Suppressor macrophage treated with lipopolysaccharide for 4 hours (primary cell): Measurements from ENCODE around the gene ACSM5.
"Not testable (repeated sequence)": the region's sequence is repeated elsewhere in the genome, so short reads cannot be mapped to it uniquely, and the experiment has no call there.

ENCODE experiments used
- DNase-seq: peaks from one replicate; pipeline ENCODE4 v3.0.0-alpha.2; 2020

ACSM5 gene

GRCh38 chr16:20401066-20401465 lies 8.3 kb upstream of the ACSM5 start:
- DNase-seq, result no peak

- DNase-seq, result no peak
Measured at GRCh38 chr16:20401475-20402016, 7.8 kb upstream of the ACSM5 start.

DNA sequence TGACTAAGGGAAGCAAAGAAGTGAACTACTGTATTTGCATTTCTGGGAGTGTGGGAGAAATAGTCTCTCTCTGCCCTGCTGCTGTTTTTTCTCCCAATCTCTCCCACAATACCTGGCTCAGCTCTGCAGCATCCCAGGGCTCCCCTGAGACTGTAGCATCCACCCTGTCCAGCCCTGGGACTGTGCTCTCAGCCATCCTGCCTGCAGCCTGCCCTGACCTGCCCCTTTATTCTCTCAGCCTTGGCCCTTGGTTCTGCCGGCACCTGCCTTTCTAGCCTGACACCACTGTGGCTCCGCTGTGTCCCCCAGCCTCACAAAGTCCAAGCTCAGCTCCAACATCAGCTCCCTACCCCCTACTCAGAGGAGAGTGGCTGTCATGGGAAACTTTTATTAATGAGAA lies 6.7 kb upstream of the ACSM5 start:
- no peak for DNase-seq

DNA sequence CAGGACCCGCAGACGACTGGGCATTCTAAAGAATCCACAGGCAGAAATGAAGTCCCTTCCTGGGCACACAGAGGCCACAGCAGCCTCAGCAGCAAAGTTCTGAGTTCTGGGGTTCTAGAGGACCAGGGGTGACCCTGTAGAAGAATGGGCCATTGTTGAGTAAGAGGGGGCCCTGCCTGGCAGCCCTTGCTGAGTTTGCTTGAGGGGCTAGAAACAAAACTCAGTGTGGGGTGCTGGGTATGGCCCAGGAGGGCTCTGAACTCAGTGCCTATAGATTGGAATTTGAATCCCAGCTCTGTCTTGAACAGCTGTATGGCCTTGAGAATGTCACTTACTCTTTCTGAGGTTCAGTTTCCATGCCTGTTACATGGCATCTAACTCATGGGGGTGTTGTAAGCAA lies 4.7 kb upstream of the ACSM5 start, which contains the start of gene PDILT:
PDILT (minus strand) TSS at position 101 of the 400 bp plus-strand sequence. CDS start 5,437 bp downstream, outside the sequence.
- no peak for DNase-seq

DNA sequence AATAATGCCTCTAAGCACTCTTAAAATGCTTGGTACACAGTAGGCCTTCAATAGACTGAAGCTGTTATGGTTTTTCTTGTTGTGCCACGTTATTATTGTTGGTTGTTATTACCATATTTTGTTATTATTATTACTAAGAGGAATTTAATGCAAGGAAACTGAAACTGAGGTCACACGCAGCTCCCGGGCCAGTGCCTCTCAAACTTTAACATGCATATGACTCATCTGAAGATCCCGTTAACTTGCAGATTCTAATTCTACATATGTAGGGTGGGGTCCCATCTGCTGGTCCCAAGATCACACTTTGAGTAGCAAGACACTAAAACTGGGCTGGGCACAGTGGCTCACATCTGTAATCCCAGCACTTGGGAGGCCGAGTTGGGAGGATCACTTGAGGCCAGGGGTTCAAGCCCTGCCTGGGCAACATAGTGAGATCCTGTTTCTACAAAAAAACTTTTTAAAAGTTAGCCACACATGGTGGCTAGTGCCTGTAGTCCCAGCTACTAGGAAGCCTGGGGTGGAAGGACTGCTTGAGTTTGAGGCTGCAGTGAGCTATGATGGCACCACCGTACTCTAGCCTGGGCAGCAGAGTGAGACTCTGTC lies 888 bp downstream of the ACSM5 start:
- DNase-seq, result peak; percentile 90

DNA sequence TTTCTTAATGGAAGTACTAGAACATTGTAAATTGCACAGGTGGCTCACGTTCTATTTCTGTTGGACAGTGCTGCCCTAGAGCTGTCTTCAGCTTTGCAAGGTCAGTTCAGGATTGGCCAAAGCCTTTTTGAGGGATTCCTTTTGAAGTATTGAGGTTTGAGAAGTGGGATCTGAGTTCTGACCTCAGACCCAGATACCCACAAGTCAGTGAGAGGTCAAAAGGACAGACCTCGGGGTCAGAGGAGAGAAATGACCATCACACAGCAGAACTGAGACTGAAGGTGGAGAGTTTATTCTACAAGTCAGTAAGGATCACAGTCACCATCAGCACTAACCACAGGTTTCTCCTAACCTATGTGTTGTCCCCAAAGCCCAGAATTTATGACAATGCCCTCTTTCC lies 1.7 kb downstream of the ACSM5 start:
- no peak for DNase-seq

- no peak for DNase-seq
Measured at GRCh38 chr16:20415541-20415940, 6.2 kb downstream of the ACSM5 start.

GRCh38 chr16:20419093-20419492 lies 9.8 kb downstream of the ACSM5 start:
- not testable (repeated sequence) for DNase-seq

- DNase-seq, result not testable (repeated sequence)
Measured at GRCh38 chr16:20421748-20422147, 12.4 kb downstream of the ACSM5 start.

DNA sequence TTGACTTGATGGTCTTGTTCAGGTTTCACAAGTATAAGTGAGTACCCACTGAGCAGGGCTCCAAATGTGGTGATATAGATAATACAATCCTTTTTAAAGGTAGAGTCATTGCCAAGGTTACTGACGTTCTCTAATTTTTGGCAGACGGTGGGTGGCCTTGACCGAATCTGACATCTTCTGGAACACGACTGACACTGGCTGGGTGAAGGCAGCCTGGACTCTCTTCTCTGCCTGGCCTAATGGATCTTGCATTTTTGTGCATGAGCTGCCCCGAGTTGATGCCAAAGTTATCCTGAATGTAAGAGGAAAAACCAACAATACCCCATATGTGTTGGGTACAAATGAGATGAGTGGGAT lies 14.4 kb downstream of the ACSM5 start:
- DNase-seq, result not testable (repeated sequence)

- no peak for DNase-seq
Measured at GRCh38 chr16:20424129-20424866, 15.0 kb downstream of the ACSM5 start.

- DNase-seq, result not testable (repeated sequence)
Measured at GRCh38 chr16:20427401-20427797, 18.1 kb downstream of the ACSM5 start.

- not testable (repeated sequence) for DNase-seq
Measured at GRCh38 chr16:20429499-20429898, 20.2 kb downstream of the ACSM5 start.

DNA sequence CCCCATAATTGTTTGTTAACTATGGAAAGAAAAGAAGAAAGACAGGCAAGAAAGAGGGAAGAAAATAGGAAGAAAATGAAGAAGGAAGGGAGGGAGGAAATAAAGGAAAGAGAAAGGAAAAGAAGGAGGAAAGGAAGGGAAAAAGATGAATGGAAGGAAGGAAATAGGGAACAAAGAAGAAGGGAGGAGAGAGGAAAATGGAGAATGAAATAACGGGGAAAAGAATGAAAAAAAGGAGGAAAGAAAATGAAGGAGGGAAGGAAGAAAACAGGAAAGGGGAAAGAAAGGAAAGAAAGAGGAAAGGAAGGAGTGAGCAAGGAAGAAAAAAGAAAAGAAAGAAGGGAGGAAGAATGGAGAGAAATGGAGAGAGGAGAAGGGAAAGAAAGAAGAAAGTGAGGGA lies 21.1 kb downstream of the ACSM5 start:
- DNase-seq, result not testable (repeated sequence)

DNA sequence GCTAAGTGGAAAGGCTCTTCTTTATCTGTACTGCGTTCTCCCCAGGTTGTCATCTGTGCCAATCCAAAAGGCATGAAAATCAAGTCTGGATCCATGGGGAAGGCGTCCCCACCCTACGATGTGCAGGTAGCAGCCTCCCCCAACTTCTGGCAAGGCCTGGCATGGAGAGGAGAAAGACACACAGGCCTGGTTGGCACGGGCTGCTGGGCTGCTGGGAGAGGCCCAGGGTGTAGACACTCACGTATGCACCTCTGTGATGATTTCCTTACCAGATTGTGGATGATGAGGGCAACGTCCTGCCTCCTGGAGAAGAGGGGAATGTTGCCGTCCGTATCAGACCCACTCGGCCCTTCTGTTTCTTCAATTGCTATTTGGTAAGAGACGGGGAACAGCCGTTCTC lies 21.6 kb downstream of the ACSM5 start:
- no peak for DNase-seq

GRCh38 chr16:20438950-20439349 lies 29.6 kb downstream of the ACSM5 start:
- DNase-seq, result not testable (repeated sequence)

DNA sequence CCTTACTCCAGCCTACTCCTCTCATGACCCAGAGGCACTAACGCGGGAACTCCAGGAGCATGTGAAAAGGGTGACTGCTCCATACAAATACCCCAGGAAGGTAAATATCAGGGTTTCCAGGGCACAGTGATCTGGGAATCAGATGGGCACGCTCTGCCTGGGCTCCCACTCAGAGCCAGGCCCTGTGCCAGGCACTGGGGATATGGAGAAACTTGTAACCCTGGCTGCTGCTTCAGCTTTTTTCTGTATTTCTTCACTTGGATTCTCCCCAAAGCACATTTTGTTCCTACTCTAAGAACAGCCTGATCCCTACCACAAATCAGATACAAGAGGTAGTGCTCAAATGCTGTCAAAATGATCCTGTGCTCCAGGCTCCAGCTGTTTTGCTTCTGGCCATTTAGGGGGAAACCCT lies 30.5 kb downstream of the ACSM5 start:
- not testable (repeated sequence) for DNase-seq

DNA sequence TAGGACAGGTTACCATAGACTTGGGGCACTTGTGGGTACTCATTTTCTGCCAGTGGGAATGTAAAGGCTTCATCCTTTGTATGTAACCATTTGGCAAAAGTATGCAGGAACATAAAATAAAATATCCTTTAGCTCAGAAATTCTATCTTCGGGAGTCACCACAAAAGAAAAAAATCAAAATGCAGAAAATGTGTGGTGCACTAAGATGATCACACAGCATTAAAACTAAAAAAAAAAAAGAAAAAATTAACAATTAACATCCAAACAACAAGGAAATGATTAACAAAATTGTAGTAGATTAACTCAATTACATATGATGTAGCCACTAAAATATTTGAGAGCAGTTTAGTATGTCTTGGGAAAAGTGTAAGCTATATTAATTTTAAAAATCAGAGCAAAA lies 31.4 kb downstream of the ACSM5 start:
- not testable (repeated sequence) for DNase-seq

GRCh38 chr16:20441191-20441590 lies 31.9 kb downstream of the ACSM5 start:
- no peak for DNase-seq

DNA sequence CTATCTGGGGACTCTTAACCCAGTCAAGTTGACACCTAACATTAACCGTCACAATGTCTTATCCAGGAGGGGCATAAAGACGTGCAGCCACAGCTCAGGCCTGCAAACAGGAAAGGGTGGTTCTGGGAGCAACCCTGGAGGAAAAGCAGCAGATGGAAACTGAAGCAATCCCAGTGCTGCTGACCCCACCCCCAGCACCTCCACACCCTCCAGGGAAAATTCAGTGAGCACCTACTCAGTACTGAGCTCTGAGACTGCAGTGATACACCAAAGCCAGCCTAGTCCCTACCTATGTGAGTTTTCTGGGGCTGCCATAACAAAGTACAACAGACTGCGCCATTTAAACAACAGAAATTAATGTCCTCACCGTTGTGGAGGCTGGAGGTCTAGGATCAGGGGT lies 32.5 kb downstream of the ACSM5 start:
- not testable (repeated sequence) for DNase-seq

- not testable (repeated sequence) for DNase-seq
Measured at GRCh38 chr16:20446652-20447393, 37.5 kb downstream of the ACSM5 start.

GRCh38 chr16:20451364-20451763 lies 42.0 kb downstream of the ACSM5 start, which contains the start of gene ACSM2A:
TSS of gene ACSM2A (plus strand) at chr16:20451521. CDS start at chr16:20460115, 8,594 bp downstream.
- not testable (repeated sequence) for DNase-seq

DNA sequence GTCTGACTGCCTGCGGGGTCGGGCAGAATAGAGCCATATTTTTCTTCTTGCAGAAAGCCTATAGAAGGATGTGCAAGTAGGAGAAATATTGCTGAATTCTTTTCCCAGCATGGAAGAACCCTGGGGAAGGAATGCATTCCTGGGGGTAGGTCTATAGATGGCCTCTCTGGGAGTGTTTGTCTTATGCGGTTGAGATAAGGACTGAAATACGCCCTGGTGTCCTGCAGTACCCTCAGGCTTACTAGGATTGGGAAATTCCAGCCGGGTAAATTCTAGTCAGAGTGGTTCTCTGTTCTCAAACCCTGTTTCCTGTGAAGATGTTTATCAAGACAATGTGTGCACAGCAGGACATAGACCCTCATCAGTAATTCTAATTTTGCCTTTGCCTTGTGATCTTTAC lies 44.3 kb downstream of the ACSM5 start:
- not testable (repeated sequence) for DNase-seq
